ENCODE results near the gene SLC13A4.

The SLC13A4 gene

GRCh38 chr7:135758531-135758932 is 30.5 kb upstream of the SLC13A4 start:
- H3K27ac ChIP-seq, result no peak overlapping the region
- no peak for TF ChIP-seq CTCF (conservative IDR thresholded peaks at IDR 0.05)

- TF ChIP-seq CTCF (conservative IDR thresholded peaks at IDR 0.05), result no peak
- no peak overlapping the region for H3K27ac ChIP-seq
Observed at GRCh38 chr7:135757719-135758411, 29.9 kb upstream of the SLC13A4 start.

GRCh38 chr7:135756191-135756590 is 28.2 kb upstream of the SLC13A4 start:
- no peak for TF ChIP-seq CTCF (conservative IDR thresholded peaks at IDR 0.05)
- no peak overlapping the region for H3K27ac ChIP-seq

- H3K27ac ChIP-seq, result no peak overlapping the region
- TF ChIP-seq CTCF (conservative IDR thresholded peaks at IDR 0.05), result no peak
Observed at GRCh38 chr7:135755351-135755753, 27.4 kb upstream of the SLC13A4 start.

- no peak overlapping the region for H3K27ac ChIP-seq
- TF ChIP-seq CTCF (conservative IDR thresholded peaks at IDR 0.05), result no peak
Observed at GRCh38 chr7:135753616-135754413, 25.8 kb upstream of the SLC13A4 start.

- TF ChIP-seq CTCF (conservative IDR thresholded peaks at IDR 0.05), result no peak
- H3K27ac ChIP-seq, result no peak within 1 kb of the TSS
Observed at GRCh38 chr7:135748770-135749169, 20.8 kb upstream of the SLC13A4 start, which contains the start of gene FAM180A. FAM180A (minus strand) TSS chr7:135748813; CDS start chr7:135748580, 233 bp downstream.

GRCh38 chr7:135747366-135747765 is 19.4 kb upstream of the SLC13A4 start:
- no peak for TF ChIP-seq CTCF (conservative IDR thresholded peaks at IDR 0.05)
- no peak overlapping the region for H3K27ac ChIP-seq

Measured in VCaP (cell line).